ENCODE data around the gene FAM240B.

- TF ChIP-seq, protein P1, sequence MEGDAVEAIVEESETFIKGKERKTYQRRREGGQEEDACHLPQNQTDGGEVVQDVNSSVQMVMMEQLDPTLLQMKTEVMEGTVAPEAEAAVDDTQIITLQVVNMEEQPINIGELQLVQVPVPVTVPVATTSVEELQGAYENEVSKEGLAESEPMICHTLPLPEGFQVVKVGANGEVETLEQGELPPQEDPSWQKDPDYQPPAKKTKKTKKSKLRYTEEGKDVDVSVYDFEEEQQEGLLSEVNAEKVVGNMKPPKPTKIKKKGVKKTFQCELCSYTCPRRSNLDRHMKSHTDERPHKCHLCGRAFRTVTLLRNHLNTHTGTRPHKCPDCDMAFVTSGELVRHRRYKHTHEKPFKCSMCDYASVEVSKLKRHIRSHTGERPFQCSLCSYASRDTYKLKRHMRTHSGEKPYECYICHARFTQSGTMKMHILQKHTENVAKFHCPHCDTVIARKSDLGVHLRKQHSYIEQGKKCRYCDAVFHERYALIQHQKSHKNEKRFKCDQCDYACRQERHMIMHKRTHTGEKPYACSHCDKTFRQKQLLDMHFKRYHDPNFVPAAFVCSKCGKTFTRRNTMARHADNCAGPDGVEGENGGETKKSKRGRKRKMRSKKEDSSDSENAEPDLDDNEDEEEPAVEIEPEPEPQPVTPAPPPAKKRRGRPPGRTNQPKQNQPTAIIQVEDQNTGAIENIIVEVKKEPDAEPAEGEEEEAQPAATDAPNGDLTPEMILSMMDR (conservative IDR thresholded peaks at IDR 0.05 in 1 of 2, IDR thresholded peaks at IDR 0.05 in 1 of 2; ENCODE audit: extremely low read depth in 1 of 2, insufficient read depth in 1 of 2, low read depth in 1 of 2, low read length in 2 of 2): no peak
- no peak for TF ChIP-seq EZH2 (IDR thresholded peaks at IDR 0.05; ENCODE audit: borderline replicate concordance, low read length)
Observed at GRCh38 chr9:38683336-38683735, 36.6 kb downstream of the FAM240B start.
